NCI-H2196 treated with DMSO at 0.1 percent for 48 hours (cell line): ENCODE data around the gene FIBP.
"Not testable (repeated sequence)": the region's sequence is repeated elsewhere in the genome, so short reads cannot be mapped to it uniquely, and the experiment has no call there.

ENCODE experiments used
- DNase-seq: peaks from one replicate; lab custom pipeline; 2025; ENCODE audit not compliant: unreplicated experiment; lab: John Stamatoyannopoulos, UW

Gene FIBP

GRCh38 chr11:65849366-65849765 lies 38.9 kb downstream of the FIBP start:
- no peak for DNase-seq

- DNase-seq = not testable (repeated sequence)
These were observed 39.6 kb downstream of the FIBP start for GRCh38 chr11:65848693-65849092.

GRCh38 chr11:65847746-65848145 lies 40.5 kb downstream of the FIBP start:
- no peak for DNase-seq

- DNase-seq = no peak
These were observed 43.9 kb downstream of the FIBP start for GRCh38 chr11:65844231-65844872.

- DNase-seq = no peak
These were observed 44.5 kb downstream of the FIBP start for GRCh38 chr11:65843811-65844210.

GRCh38 chr11:65842144-65842543 lies 46.1 kb downstream of the FIBP start:
- DNase-seq = no peak

- no peak for DNase-seq
These were observed 54.1 kb downstream of the FIBP start for GRCh38 chr11:65834202-65834601.
